Measurements from ENCODE around the gene TBRG1.

DNA sequence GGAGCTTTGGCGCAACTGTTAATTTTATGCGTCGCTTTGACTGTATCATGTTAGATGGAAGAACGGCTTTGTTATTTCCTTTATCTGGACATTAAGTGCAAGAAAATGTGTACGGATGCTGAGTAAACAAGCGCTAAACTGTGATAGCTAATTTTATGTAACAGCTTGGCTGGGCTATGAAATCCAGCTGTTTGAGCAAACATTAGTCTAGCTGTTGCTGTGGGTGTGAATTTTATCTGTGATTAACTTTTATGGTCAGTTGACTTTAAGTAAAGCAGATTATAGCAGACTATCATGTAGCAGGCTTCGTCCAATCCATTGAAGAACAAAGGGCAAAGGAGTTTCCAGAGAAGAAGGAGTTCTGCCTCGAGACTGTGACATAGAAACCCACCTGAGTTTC, 38.9 kb upstream of the TBRG1 start:
- TF ChIP-seq SUZ12 (IDR thresholded peaks at IDR 0.05; ENCODE audit: extremely low read depth, insufficient read depth, insufficient read length) (no peak), YY1 (IDR thresholded peaks at IDR 0.05; ENCODE audit: insufficient read depth, insufficient read length) (no peak), ZNF274 (IDR thresholded peaks at IDR 0.05; ENCODE audit: low read depth, low read length) (no peak)

Data from NT2/D1 (cell line).